Progenitor cell of endocrine pancreas (in vitro differentiated cells): ENCODE results near the gene TRIM8. TPM values are rescaled to one million over a fixed set of nuclear protein-coding genes. Genes with fewer than 3 reads are reported as not detected.

Experiments
- DNase-seq: peaks from one replicate; pipeline ENCODE4 v3.0.0; 2021; ENCODE audit warnings: low spot score; ENCODE audit not compliant: unreplicated experiment
- H3K27ac Mint-ChIP-seq: 2 replicates; pipeline ENCODE4 v1.8.0; 2021; ENCODE audit warnings: mild to moderate bottlenecking, moderate library complexity, mixed read lengths
- H3K27me3 Mint-ChIP-seq: 2 replicates; pipeline ENCODE4 v1.8.0; 2021; ENCODE audit warnings: mixed read lengths
- H3K36me3 Mint-ChIP-seq: 2 replicates; pipeline ENCODE4 v1.8.0; 2022; ENCODE audit warnings: mixed read lengths; ENCODE audit not compliant: insufficient read depth
- H3K4me1 Mint-ChIP-seq: 2 replicates; pipeline ENCODE4 v1.8.0; 2021; ENCODE audit warnings: low read depth, mixed read lengths
- H3K4me3 Mint-ChIP-seq: 2 replicates; pipeline ENCODE4 v1.8.0; 2021; ENCODE audit warnings: low read depth, mild to moderate bottlenecking, moderate library complexity, mixed read lengths
- H3K9me3 Mint-ChIP-seq: 2 replicates; pipeline ENCODE4 v1.8.0; 2021; ENCODE audit warnings: low read depth, mixed read lengths
- total RNA-seq: library from RNA; stranded (reverse); gene quantifications from 2 replicates; pipeline ENCODE4 v1.2.1, GENCODE V29; 2021
- TF ChIP-seq, protein P1 (sequence below): fragments of 200-600 bp; sonication (generic); IDR thresholded peaks from one replicate; pipeline ENCODE4 v1.5.0; 2021; ENCODE audit warnings: antibody characterized with exemption, mild to moderate bottlenecking; ENCODE audit not compliant: unreplicated experiment

TRIM8 gene
- total RNA-seq, 1 donor from 2014 or later, result 66.1 TPM

- no peak overlapping the region for H3K4me3 Mint-ChIP-seq
- TF ChIP-seq, protein P1, sequence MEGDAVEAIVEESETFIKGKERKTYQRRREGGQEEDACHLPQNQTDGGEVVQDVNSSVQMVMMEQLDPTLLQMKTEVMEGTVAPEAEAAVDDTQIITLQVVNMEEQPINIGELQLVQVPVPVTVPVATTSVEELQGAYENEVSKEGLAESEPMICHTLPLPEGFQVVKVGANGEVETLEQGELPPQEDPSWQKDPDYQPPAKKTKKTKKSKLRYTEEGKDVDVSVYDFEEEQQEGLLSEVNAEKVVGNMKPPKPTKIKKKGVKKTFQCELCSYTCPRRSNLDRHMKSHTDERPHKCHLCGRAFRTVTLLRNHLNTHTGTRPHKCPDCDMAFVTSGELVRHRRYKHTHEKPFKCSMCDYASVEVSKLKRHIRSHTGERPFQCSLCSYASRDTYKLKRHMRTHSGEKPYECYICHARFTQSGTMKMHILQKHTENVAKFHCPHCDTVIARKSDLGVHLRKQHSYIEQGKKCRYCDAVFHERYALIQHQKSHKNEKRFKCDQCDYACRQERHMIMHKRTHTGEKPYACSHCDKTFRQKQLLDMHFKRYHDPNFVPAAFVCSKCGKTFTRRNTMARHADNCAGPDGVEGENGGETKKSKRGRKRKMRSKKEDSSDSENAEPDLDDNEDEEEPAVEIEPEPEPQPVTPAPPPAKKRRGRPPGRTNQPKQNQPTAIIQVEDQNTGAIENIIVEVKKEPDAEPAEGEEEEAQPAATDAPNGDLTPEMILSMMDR, result no peak
- H3K9me3 Mint-ChIP-seq, result no peaks in the 10 kb centered on the region
- no peak overlapping the region for H3K27ac Mint-ChIP-seq
- H3K27me3 Mint-ChIP-seq, result no peaks in the 10 kb centered on the region
- peaks cover 20% of the 10 kb centered on the region for H3K4me1 Mint-ChIP-seq
- peaks cover 7% of the 10 kb centered on the region for H3K36me3 Mint-ChIP-seq
- DNase-seq, result no peak
These were observed 46.0 kb upstream of the TRIM8 start for GRCh38 chr10:102598243-102598642.

- Mint-ChIP-seq H3K4me3 (no peak overlapping the region), H3K27me3 (no peaks in the 10 kb centered on the region), H3K9me3 (no peaks in the 10 kb centered on the region), H3K36me3 (peaks cover 12% of the 10 kb centered on the region), H3K27ac (peak overlapping the region; percentile 93), H3K4me1 (peaks cover 20% of the 10 kb centered on the region)
- TF ChIP-seq, protein P1, result no peak
- no peak for DNase-seq
These were observed 44.5 kb upstream of the TRIM8 start for GRCh38 chr10:102599565-102600327.

GRCh38 chr10:102600816-102601215 lies 43.5 kb upstream of the TRIM8 start:
- Mint-ChIP-seq H3K36me3 (peaks cover 12% of the 10 kb centered on the region), H3K9me3 (no peaks in the 10 kb centered on the region), H3K27me3 (no peaks in the 10 kb centered on the region), H3K27ac (peak overlapping the region; percentile 20), H3K4me1 (peaks cover 20% of the 10 kb centered on the region), H3K4me3 (no peak overlapping the region)
- no peak for DNase-seq
- TF ChIP-seq, protein P1, result no peak

DNA sequence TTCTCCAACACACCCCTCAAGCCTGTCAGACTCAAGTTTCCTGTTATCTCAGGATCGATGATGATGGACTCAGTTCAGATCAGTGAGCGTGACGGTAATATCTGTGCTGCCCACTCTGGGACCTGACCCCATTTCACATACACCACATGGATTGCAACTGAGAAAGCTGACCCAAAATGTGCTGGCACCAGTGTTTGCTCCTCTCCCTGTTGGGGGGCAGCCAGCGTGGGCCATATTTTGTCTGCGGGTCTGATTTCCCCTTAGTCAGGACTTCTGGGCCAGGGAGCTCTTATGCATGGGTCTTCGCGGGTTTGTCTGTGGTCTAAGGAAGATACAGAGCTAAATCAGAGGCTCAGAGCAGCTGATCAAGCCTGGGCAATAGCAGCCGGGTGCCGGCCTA lies 42.6 kb upstream of the TRIM8 start:
- no peaks in the 10 kb centered on the region for H3K9me3 Mint-ChIP-seq
- peaks cover 13% of the 10 kb centered on the region for H3K36me3 Mint-ChIP-seq
- TF ChIP-seq, protein P1, result no peak
- H3K27ac Mint-ChIP-seq, result no peak overlapping the region
- H3K27me3 Mint-ChIP-seq, result no peaks in the 10 kb centered on the region
- DNase-seq, result no peak
- peaks cover 19% of the 10 kb centered on the region for H3K4me1 Mint-ChIP-seq
- no peak overlapping the region for H3K4me3 Mint-ChIP-seq

DNA sequence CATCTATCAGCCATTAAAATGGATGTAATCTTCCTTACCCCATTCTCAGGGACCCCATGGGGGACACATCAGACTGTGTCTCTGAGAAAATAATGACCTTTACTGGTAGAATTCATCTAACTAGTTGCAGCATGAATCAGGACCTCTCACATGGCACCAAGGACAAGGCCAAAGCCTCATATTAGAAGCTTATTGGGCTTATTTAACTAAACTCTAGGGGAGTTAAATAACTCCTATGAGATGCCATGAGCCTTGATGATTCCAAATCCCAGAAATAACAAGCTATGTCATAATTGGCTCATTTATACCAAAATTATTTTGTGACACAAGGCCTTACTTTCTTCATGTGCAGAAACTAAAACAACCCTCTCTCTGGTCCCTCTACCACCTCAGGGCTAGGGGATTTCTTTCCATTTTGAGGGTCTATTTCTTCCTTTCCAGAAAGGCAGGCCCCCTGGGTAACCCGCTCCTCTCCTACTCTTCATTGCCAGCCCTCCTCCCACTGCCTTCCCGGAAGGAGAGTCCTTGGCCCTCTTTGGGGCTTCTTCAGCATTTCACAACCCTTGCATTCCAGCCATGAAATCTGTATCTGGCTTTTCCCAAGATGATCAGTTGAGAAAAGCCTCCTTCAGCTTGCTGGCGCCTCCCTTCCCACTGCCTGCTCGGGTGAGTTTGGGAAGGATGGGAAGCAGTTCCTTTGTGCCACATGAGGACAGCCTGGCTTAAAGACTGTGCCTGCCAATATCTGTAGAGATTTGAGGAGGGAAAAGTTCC lies 41.8 kb upstream of the TRIM8 start:
- Mint-ChIP-seq H3K9me3 (no peaks in the 10 kb centered on the region), H3K27me3 (no peaks in the 10 kb centered on the region), H3K4me3 (no peak overlapping the region), H3K4me1 (peaks cover 19% of the 10 kb centered on the region), H3K27ac (no peak overlapping the region), H3K36me3 (peaks cover 13% of the 10 kb centered on the region)
- TF ChIP-seq, protein P1, result no peak
- no peak for DNase-seq
